ENCODE measurements around the gene LRCH1. TPM values are rescaled to one million over a fixed set of nuclear protein-coding genes. Genes with fewer than 3 reads are reported as not detected.

LRCH1 gene
- total RNA-seq, 1 donor from 2014 or later, result 17.0 TPM

GRCh38 chr13:46639033-46639981, 86.3 kb downstream of the LRCH1 start:
- H3K4me3 ChIP-seq (ENCODE audit: low read depth, low read length), result peak overlapping the region; percentile 22
- peak; percentile 79 for DNase-seq (ENCODE audit: low read depth)
- TF ChIP-seq CTCF (conservative IDR thresholded peaks at IDR 0.05; ENCODE audit: low read depth, low read length), result no peak

DNA sequence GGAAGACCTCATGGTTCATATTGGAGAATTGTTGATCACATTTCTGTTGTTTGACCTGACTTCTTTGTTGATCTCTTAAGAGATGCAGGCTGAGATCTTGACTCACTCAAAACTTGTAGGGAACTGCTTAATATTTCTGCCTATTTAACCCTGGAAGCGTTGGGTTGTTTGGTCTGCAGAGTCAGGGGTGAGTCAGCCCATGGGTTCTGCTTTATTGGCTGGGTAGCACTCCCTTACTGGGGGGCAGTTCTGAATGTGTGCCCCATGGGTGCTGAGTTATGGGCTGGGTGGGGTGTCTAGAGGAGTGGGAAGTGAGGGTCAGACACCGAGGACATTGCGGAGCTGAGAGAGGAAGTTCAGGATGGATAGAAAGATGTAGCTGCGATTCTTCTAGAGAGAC, 87.9 kb downstream of the LRCH1 start:
- DNase-seq (ENCODE audit: low read depth), result no peak

GRCh38 chr13:46641274-46642081, 88.5 kb downstream of the LRCH1 start:
- no peak for TF ChIP-seq CTCF (conservative IDR thresholded peaks at IDR 0.05; ENCODE audit: low read depth, low read length)
- DNase-seq (ENCODE audit: low read depth), result no peak
- no peak overlapping the region for H3K4me3 ChIP-seq (ENCODE audit: low read depth, low read length)

More for the DNA sequence above, 87.9 kb downstream of the LRCH1 start:
- H3K4me3 ChIP-seq (ENCODE audit: low read depth, low read length), result no peak overlapping the region
- TF ChIP-seq CTCF (conservative IDR thresholded peaks at IDR 0.05; ENCODE audit: low read depth, low read length), result no peak

DNA sequence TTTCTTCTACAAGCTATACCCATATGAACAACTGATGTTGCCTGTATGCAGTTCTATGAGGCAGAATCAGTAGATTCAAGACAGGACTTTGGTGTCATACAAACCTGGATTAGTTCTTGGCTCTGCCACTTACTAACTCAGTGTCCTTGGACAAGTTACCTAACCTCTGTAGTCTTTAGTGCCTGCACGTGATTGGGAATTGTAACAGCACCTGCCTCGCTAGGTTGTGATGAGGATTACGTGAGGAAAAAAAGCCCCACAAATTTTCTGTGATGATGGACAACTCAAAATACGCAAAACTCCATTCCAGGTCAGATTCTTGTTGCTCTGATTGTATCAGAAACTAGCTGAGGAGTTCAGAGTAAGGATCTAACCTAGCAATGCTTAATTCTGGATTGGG, 89.3 kb downstream of the LRCH1 start:
- H3K4me3 ChIP-seq (ENCODE audit: low read depth, low read length), result no peak overlapping the region
- no peak for DNase-seq (ENCODE audit: low read depth)
- TF ChIP-seq CTCF (conservative IDR thresholded peaks at IDR 0.05; ENCODE audit: low read depth, low read length), result no peak

DNA sequence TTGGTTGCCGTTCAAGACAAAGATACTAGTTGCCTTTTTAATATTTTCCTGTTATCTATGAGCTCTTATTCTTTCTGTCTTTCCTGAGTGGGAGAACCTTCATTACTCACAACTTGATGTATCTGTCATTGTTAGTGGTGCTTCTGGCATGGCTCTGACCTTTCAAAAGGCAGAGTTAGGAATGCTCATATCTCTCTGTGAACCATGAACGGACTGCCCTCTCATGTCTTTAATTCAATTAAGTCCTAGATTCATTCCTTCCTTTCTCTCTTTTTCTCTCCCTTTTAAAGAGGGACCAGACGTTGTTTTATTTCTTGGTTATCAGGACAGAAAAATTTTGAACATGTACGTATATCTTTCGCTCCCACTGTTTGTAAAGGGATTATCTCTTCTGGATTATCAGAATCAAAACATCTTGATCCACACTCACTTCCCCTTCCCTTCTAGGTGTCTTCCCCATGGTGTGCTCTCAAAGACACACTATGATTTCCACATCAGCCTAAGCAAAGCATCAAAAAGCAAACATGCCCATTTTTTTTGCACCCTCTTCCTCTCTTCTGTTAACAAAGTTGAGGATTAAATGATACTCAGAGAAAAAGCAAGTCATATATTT, 90.3 kb downstream of the LRCH1 start:
- no peak for TF ChIP-seq CTCF (conservative IDR thresholded peaks at IDR 0.05; ENCODE audit: low read depth, low read length)
- no peak overlapping the region for H3K4me3 ChIP-seq (ENCODE audit: low read depth, low read length)
- DNase-seq (ENCODE audit: low read depth), result no peak

GRCh38 chr13:46644816-46645215, 91.8 kb downstream of the LRCH1 start:
- H3K4me3 ChIP-seq (ENCODE audit: low read depth, low read length), result no peak overlapping the region
- no peak for DNase-seq (ENCODE audit: low read depth)
- no peak for TF ChIP-seq CTCF (conservative IDR thresholded peaks at IDR 0.05; ENCODE audit: low read depth, low read length)

Measured in epithelial cell of proximal tubule (primary cell).